WTC11 (cell line): ENCODE results near the gene NME5.

Source experiments
- ATF2 ChIP-seq: sonication (generic); formaldehyde crosslinking; IDR thresholded peaks from 2 replicates; pipeline ENCODE4 v1.8.1; 2022; ENCODE audit warnings: low read depth, missing genetic modification reagents, borderline replicate concordance
- CREB1 ChIP-seq: sonication (generic); formaldehyde crosslinking; IDR thresholded peaks from 2 replicates; pipeline ENCODE4 v1.8.0; 2023; ENCODE audit warnings: mild to moderate bottlenecking, missing genetic modification reagents
- CREM ChIP-seq: sonication (generic); formaldehyde crosslinking; IDR thresholded peaks from 2 replicates; pipeline ENCODE4 v1.8.1; 2022; ENCODE audit warnings: mild to moderate bottlenecking, missing genetic modification reagents, moderate library complexity
- CTCF ChIP-seq: fragments of 200-600 bp; IDR thresholded peaks from 2 replicates; pipeline ENCODE4 v1.8.0; 2022; ENCODE audit warnings: antibody characterized with exemption
- ELF4 ChIP-seq: sonication (generic); formaldehyde crosslinking; IDR thresholded peaks from 2 replicates; pipeline ENCODE4 v1.8.1; 2022; ENCODE audit warnings: low read depth, mild to moderate bottlenecking, moderate library complexity, missing genetic modification reagents
- FOXK1 ChIP-seq: sonication (generic); formaldehyde crosslinking; IDR thresholded peaks from 2 replicates; pipeline ENCODE4 v1.8.0; 2022; ENCODE audit warnings: mild to moderate bottlenecking, moderate library complexity, missing genetic modification reagents
- IRF1 ChIP-seq: sonication (generic); formaldehyde crosslinking; IDR thresholded peaks from 2 replicates; pipeline ENCODE4 v1.8.0; 2023; ENCODE audit warnings: missing genetic modification reagents
- NFYB ChIP-seq: sonication (generic); formaldehyde crosslinking; conservative IDR thresholded peaks from 2 replicates; pipeline ENCODE4 v1.8.0; 2022; ENCODE audit warnings: low read depth, missing genetic modification reagents
- NR3C1 ChIP-seq: sonication (generic); formaldehyde crosslinking; conservative IDR thresholded peaks from 2 replicates; pipeline ENCODE4 v1.8.1; 2023; ENCODE audit warnings: low read depth, mild to moderate bottlenecking, missing genetic modification reagents
- ZNF263 ChIP-seq: sonication (generic); formaldehyde crosslinking; IDR thresholded peaks from 2 replicates; pipeline ENCODE4 v1.8.1; 2022; ENCODE audit warnings: low read depth, mild to moderate bottlenecking, moderate library complexity, missing genetic modification reagents
- ZNF532 ChIP-seq: fragments of 250-450 bp; sonication (Bioruptor Pico); IDR thresholded peaks from 2 replicates; pipeline ENCODE4 v1.9.0; 2021; ENCODE audit warnings: mild to moderate bottlenecking, borderline replicate concordance

- TF ChIP-seq CTCF (no peak), ZNF263 (CRISPR knock-in tag) (no peak), ATF2 (CRISPR knock-in tag) (no peak), ELF4 (CRISPR knock-in tag) (no peak), NFYB (CRISPR knock-in tag) (no peak), ZNF532 (CRISPR knock-in tag) (no peak), IRF1 (CRISPR knock-in tag) (no peak), CREB1 (CRISPR knock-in tag) (no peak), NR3C1 (CRISPR knock-in tag) (no peak), CREM (CRISPR knock-in tag) (no peak), FOXK1 (CRISPR knock-in tag) (no peak)
These were observed 1.0 kb upstream of the NME5 start for GRCh38 chr5:138140268-138140667.
